B cell (primary cell): Measurements from ENCODE around the gene PXDC1.

Experiments used
- CTCF ChIP-seq: fragments of 200-600 bp; IDR thresholded peaks from one replicate; pipeline ENCODE4 v1.8.0; 2022; ENCODE audit warnings: antibody characterized with exemption, mild to moderate bottlenecking
- EZH2 ChIP-seq: IDR thresholded peaks from 2 replicates; pipeline ENCODE4 v1.6.1; 2012; ENCODE audit warnings: borderline replicate concordance, low read depth, mild to moderate bottlenecking, moderate library complexity, low read length; ENCODE audit not compliant: insufficient read depth, poor library complexity, severe bottlenecking

DNA sequence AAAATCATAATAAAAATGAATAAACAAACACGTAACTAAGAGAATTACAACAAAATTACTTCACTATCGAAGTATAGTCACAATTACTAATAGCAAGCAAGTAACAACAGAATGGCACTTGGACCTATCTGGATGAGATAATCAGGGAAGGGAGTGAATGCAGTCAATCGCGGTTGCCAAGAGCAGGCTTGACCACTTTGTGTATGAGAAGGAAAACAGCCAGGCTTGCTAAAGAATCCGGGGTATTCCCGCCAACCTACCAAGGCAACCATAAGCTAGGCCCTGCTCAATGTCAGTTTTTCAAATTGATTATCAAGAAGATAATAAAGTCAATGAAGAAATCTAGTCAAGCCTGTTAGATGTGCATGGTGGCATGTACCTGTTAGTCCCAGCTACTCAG is 39.7 kb downstream of the PXDC1 start:
- no peak for TF ChIP-seq CTCF
- no peak for TF ChIP-seq EZH2
